ENCODE results near the gene SHROOM4. TPM values are rescaled to one million over a fixed set of nuclear protein-coding genes. Genes with fewer than 3 reads are reported as not detected.

SHROOM4 gene
- total RNA-seq, 1 experiment from 2014 or later, result 0.36 TPM

DNA sequence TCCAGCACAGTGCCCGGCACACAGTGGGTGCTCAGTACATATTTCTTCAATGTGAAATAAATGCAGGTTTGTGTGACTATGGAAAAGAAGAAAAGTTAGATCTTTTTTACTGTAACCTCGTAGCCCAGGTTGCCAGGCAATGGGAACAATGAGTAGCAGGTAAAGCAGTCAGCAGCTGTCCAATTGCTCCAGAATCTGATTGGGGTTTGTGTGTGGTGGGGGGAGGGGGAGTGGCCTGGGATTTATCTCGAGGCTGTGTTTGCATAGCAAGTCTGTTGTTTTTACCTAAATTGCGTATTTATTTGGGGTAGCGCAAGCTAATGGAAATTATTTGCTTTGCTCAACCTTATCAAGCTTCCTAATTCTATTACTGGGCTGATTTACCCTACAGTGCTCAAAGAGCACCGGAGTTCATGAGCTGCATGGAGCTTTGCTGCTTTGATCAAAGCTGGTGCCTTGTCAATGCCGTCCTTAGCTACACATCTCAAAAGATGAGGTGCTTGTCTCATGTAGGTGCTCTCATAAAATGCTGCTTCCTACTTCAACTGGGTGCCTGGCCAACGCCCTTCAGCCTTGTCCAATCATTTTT lies 198.3 kb downstream of the SHROOM4 start:
- no peak for DNase-seq (ENCODE audit: low read depth)

GRCh38 chrX:50614460-50614859 lies 199.5 kb downstream of the SHROOM4 start:
- DNase-seq (ENCODE audit: low read depth), result no peak

GRCh38 chrX:50613846-50614245 lies 200.1 kb downstream of the SHROOM4 start:
- DNase-seq (ENCODE audit: low read depth), result no peak

DNA sequence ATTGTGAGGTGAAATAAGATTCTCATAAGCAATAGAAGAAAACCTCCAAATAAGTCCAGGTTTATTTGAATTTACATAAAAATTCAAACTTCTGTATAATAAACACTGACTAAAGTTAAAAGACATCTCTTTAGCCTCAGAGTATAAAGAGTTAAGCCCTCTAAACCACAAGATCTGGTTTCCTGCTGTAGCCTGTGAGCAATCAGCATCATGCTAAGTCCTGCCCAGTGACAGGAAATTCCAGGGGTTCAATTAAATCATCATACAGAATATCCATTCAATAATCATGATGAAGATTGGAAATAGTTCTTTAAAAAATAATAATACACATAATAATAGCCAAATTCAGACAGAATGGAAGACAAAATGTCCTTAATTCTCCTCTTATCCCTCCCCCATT lies 204.2 kb downstream of the SHROOM4 start:
- DNase-seq (ENCODE audit: low read depth), result no peak

GRCh38 chrX:50606300-50606950 lies 207.6 kb downstream of the SHROOM4 start:
- no peak for DNase-seq (ENCODE audit: low read depth)

DNA sequence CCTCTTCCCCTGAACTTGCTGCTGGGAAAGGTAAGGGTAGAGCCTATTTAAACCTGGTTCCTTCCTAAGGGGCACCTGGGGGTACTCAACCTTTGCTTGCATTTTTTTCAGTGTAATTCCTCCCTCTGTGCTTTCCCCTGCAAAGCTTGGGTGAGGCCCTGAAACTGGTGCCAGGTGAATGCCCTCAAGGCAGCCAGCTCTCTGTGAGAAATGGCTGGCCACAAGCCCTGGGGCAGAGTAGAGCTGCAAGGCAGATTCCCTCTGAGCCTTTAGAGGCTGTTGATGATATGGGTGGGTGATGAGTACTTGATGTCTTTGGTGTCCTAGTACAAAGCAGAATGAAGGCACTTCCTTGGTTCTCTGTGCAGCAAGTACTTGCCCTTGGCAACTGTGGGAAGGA lies 217.9 kb downstream of the SHROOM4 start:
- no peak for DNase-seq (ENCODE audit: low read depth)

DNA sequence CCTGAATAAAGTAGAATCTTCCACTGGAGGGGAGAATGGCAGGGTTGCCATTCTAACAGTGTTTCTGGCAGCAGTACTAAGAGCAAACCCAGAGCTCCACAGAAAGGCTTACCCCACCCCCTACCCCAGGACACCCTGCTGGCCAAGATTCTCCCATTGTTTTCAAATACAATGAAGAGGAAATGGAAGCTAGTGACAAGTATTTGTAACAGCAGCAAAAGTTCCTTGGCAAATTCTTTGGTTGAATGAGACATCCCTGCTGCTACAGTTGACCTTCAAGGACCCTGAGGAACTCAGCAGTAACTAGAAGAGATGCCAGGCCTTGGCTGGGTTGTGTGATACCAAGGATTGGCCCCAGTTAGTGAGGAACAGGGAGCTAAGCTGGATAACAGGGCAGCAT lies 219.2 kb downstream of the SHROOM4 start:
- no peak for DNase-seq (ENCODE audit: low read depth)

DNA sequence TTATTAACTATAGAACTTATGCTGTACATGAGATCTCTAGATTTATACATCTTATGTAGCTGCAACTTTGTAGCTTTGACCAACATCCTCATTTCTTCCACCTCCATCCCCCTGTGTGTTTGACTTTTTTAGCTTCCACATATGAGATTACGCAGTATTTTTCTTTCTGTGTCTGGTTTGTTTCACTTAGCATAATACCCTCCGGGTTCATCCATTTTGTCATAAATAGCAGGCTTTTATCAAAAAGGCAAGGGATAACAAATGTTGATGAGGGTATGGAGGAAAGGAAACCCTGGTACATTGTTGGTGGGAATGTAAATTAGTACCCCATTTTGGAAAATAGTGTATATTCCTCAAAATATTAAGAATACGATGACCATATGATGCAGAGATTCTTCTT lies 227.0 kb downstream of the SHROOM4 start:
- DNase-seq (ENCODE audit: low read depth), result no peak

GRCh38 chrX:50586407-50586806 lies 227.6 kb downstream of the SHROOM4 start:
- DNase-seq (ENCODE audit: low read depth), result no peak

GRCh38 chrX:50581405-50581804 lies 232.6 kb downstream of the SHROOM4 start:
- DNase-seq (ENCODE audit: low read depth), result no peak

- peak; percentile 58 for DNase-seq (ENCODE audit: low read depth)
Measured at GRCh38 chrX:50579955-50580354, 234.0 kb downstream of the SHROOM4 start.

DNA sequence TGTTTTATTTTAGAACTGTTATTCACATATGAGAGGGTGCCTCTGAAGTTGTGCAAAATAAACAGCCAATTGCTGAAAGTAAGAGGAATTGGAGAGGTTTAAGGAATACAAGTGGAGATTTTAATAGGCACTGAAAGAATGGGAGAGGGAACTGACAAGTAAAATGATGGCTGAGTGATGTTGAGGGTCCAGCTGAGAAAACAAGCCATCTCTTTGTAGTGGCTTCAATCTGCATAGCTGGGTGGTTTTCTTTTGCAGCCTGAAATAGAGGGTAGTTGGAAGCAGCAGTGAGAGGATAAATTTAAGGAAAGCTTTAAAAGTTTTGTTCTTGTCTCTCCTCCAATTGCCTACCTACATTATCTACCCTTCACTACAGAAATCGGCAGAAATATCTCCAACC lies 236.7 kb downstream of the SHROOM4 start:
- no peak for DNase-seq (ENCODE audit: low read depth)

DNA sequence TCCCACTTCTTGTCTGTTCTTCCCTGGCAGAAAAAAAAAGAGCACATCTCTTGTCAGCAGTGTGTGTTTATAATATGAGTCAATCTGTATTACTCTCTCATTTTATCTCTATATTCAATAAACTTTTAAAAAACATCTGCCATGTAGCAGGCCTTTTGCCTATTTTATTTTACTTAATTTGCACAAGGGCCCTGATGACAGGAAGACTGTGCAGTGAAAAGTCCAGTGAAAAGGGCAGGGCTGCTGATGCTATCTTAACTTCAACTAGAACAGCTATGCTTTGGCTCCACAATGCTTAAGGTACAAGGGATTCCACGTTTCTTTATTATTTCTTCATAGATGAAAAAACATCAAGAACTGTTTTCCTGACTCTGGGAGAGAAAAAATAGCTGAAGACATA lies 246.4 kb downstream of the SHROOM4 start:
- DNase-seq (ENCODE audit: low read depth), result no peak

DNA sequence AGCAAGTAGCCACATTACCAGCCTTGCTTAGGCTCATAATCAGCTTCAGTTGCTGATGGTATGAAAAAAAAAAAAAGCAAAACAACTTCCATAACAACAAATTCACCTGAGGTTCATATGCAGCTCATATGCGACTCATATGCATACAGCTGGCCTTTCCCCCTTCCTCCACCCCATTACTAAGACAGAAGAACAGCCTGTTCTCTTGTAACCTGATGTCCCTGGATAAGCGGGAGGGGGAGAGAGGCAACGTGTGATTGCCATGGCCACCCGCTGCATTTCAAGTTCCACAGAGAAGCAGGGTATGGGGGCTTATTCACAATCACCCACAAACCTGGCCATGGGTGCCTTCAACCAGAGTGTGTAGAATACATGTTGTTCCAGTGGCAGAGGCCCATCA lies 248.3 kb downstream of the SHROOM4 start:
- DNase-seq (ENCODE audit: low read depth), result no peak

Other genes starting within 250 kb of the SHROOM4 start
- not detected in 2 replicates for gene BMP15, start 96.5 kb upstream of the SHROOM4 start, total RNA-seq (2014; rRNA removed; shearing (Covaris generic))

All from RPMI7951 (cell line).